ENCODE measurements around the gene NPC2. TPM values are rescaled to one million over a fixed set of nuclear protein-coding genes. Genes with fewer than 3 reads are reported as not detected.
"Not testable (repeated sequence)": the region's sequence is repeated elsewhere in the genome, so short reads cannot be mapped to it uniquely, and the experiment has no call there.

Gene NPC2
- total and polyA plus RNA-seq, 2 donors: 99.8 to 288 TPM

DNA sequence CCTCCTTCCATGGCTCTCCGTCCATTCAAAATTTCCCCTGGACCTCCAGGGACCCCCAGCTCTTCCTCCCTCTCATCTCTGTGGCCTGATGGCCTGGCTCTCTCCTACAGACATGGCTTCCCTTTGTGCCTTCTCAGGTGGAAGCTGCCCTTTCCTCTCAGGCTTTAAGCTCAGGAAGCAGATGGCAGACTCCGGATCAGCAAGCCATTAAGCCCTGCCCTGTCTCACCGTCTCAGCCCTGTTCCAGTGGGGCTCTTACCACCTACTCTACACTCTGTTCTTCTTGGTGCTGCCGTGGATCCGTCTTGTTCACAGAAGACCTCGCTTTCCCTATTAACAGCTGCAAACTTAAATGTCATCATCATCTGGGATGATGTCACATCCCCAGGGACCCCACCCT lies 33.1 kb downstream of the NPC2 start:
- DNase-seq (ENCODE audit: extremely low spot score): no peak
- Histone ChIP-seq H3K36me3 (ENCODE audit: insufficient read depth) (no peaks in the 10 kb centered on the region), H3K4me1 (ENCODE audit: insufficient read depth) (no peaks in the 10 kb centered on the region), H3K27ac (ENCODE audit: low read depth) (no peak overlapping the region), H3K4me3 (ENCODE audit: low read depth, low read length) (no peak overlapping the region)
- WGBS: 80% methylated on average over 6 of the region's 6 CpGs

DNA sequence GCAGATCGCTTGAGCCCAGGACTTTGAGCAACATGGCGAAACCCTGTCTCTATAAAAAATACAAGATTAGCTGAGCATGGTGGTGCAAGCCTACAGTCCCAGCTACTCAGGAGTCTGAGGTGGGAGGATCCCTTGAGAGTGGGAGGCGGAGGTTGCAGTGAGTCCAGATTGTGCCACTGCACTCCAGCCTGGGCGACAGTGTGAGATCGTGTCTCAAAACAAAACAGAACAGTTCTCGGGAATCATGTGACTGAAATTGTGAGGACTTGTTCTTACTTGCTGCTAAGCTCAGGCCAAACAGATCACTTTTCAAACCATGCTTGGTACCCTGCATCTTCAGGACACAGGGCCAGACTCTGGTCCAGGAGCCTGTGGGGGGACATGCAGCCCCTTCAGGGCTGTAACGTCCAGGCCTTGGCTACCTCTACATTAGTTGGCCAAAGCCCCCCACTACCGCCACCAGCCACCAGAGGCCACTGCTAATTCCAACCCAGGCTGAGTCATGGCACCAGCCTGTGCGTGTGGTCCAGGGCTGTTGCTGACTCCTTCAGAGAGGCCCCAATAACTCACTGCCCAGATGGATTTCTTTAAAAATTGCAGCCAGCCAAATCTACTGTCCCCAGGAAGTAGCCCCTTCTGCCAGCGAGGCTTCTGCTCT lies 33.7 kb downstream of the NPC2 start:
- no peak for DNase-seq (ENCODE audit: extremely low spot score)

DNA sequence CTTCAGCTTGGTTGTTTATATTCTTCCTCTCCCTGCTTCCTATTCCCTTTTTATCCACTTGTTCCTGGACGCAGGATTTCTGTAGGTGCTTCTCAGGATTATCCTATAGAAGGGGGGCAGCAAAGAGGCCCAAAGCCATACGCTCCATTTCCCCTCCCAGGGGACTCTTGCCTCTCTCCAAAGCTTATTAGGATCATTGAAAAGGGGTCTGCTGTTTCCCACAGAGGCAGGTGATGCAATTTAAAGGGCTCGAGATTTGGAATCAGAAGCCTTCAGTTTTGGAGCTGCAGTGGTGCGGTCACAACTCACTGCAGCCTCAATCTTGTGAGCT lies 35.6 kb downstream of the NPC2 start:
- H3K4me1 ChIP-seq (ENCODE audit: insufficient read depth): no peaks in the 10 kb centered on the region
- 74% methylated on average over 4 of the region's 4 CpGs for WGBS
- no peak for DNase-seq (ENCODE audit: extremely low spot score)
- H3K4me3 ChIP-seq (ENCODE audit: low read depth, low read length): no peak overlapping the region
- no peaks in the 10 kb centered on the region for H3K36me3 ChIP-seq (ENCODE audit: insufficient read depth)
- no peak overlapping the region for H3K27ac ChIP-seq (ENCODE audit: low read depth)

More for the DNA sequence above, 33.7 kb downstream of the NPC2 start:
- no peaks in the 10 kb centered on the region for H3K36me3 ChIP-seq (ENCODE audit: insufficient read depth)
- no peaks in the 10 kb centered on the region for H3K4me1 ChIP-seq (ENCODE audit: insufficient read depth)
- no peak overlapping the region for H3K27ac ChIP-seq (ENCODE audit: low read depth)
- 67% methylated on average over 10 of the region's 10 CpGs for WGBS
- no peak overlapping the region for H3K4me3 ChIP-seq (ENCODE audit: low read depth, low read length)

- no peak overlapping the region for H3K4me3 ChIP-seq (ENCODE audit: low read depth, low read length)
- H3K36me3 ChIP-seq (ENCODE audit: insufficient read depth): no peaks in the 10 kb centered on the region
- 67% methylated on average over 17 of the region's 17 CpGs for WGBS
- no peaks in the 10 kb centered on the region for H3K4me1 ChIP-seq (ENCODE audit: insufficient read depth)
- no peak overlapping the region for H3K27ac ChIP-seq (ENCODE audit: low read depth)
- DNase-seq (ENCODE audit: extremely low spot score): no peak
Observed at GRCh38 chr14:74456684-74457564, 36.2 kb downstream of the NPC2 start.

DNA sequence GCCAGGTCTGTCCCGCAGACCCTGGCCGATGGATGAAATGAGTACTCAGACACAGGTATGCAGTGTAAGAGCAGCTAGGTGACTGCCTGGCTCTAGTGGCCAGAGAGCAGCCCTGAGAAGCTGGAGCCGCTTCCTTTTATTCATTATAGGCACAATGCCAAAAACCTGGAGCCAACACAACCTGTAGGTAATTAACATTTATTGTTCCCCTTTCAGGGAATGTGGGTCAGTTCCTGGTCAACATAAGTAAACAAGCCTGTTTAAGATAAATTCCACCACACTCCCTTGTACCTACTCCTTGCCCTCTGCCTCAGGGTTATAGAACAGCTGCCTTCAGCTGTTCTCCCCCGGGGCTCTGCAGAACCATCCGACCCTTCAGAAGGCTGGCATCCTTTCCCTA lies 38.7 kb downstream of the NPC2 start:
- 74% methylated on average over 5 of the region's 5 CpGs for WGBS
- H3K36me3 ChIP-seq (ENCODE audit: insufficient read depth); H3K27ac ChIP-seq (ENCODE audit: low read depth); H3K4me3 ChIP-seq (ENCODE audit: low read depth, low read length); DNase-seq (ENCODE audit: extremely low spot score); H3K4me1 ChIP-seq (ENCODE audit: insufficient read depth): not testable (repeated sequence)

DNA sequence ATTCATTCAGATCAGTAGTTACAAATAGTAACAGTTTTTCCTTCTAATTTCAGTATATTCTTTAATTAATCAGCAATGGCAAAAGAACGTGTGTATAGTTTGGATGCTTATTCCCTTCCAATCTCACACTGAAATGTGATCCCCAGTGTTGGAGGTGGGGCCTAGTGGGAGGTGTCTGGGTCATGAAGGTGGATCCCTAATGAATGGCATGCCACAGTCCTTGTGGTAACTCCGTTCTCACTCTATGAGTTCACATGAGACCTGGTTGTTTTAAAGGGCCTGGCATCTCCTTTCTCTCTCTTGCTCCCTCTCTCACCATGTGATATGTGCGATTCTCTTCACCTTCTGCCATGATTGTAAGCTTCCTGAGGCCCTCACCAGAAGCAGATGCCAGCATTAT lies 48.2 kb downstream of the NPC2 start:
- 12% methylated on average over 3 of the region's 3 CpGs for WGBS

DNA sequence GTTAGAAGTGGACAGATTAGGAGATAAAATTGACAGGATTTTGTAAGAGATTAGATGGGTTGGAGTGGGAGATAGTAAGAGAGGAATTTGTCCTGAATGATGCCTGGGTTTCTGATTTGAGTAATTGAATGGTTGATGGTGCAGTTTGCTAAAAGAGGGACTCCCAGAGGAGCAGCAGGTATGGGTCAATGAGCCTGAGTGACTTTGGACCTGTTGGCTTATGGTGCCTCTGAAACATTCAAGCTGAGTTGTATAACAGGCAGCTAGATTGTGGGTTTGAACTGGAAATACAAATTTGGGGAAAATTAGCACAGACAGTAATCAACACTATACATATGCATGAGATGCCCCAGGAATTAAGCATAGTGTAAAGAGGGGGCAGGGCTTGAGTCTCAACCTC lies 50.3 kb downstream of the NPC2 start:
- no peak for DNase-seq (ENCODE audit: extremely low spot score)
- no peaks in the 10 kb centered on the region for H3K36me3 ChIP-seq (ENCODE audit: insufficient read depth)
- no peak overlapping the region for H3K4me3 ChIP-seq (ENCODE audit: low read depth, low read length)
- H3K4me1 ChIP-seq (ENCODE audit: insufficient read depth): no peaks in the 10 kb centered on the region
- no peak overlapping the region for H3K27ac ChIP-seq (ENCODE audit: low read depth)

More for the DNA sequence above, 48.2 kb downstream of the NPC2 start:
- Histone ChIP-seq H3K4me1 (ENCODE audit: insufficient read depth) (no peaks in the 10 kb centered on the region), H3K36me3 (ENCODE audit: insufficient read depth) (no peaks in the 10 kb centered on the region), H3K4me3 (ENCODE audit: low read depth, low read length) (no peak overlapping the region), H3K27ac (ENCODE audit: low read depth) (no peak overlapping the region)
- no peak for DNase-seq (ENCODE audit: extremely low spot score)

DNA sequence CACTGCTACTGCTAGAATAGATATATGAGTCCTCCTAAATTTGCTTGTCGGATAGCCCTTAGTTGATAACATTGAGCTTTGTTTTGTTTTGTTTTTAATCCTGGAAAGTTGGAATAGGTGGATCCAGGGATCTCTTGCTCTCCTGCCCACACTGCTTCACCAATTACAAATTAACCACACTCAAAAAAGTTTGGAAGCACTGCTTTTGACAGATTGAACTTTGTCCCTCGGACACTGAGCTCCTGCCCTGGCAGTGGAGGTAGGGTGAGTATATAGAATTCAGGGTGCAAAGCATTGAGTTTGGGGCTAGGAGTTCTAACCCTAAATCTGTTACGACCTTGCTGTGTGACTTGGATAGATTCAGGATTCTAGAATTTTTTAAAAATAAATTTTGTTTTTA lies 52.0 kb downstream of the NPC2 start:
- no peaks in the 10 kb centered on the region for H3K36me3 ChIP-seq (ENCODE audit: insufficient read depth)
- no peak overlapping the region for H3K4me3 ChIP-seq (ENCODE audit: low read depth, low read length)
- DNase-seq (ENCODE audit: extremely low spot score): no peak
- no peak overlapping the region for H3K27ac ChIP-seq (ENCODE audit: low read depth)
- WGBS: 81% methylated on average over 3 of the region's 3 CpGs
- no peaks in the 10 kb centered on the region for H3K4me1 ChIP-seq (ENCODE audit: insufficient read depth)

- no peak overlapping the region for H3K4me3 ChIP-seq (ENCODE audit: low read depth, low read length)
- no peak for DNase-seq (ENCODE audit: extremely low spot score)
- H3K36me3 ChIP-seq (ENCODE audit: insufficient read depth): no peaks in the 10 kb centered on the region
- H3K4me1 ChIP-seq (ENCODE audit: insufficient read depth): no peaks in the 10 kb centered on the region
- 67% methylated on average over 3 of the region's 3 CpGs for WGBS
- H3K27ac ChIP-seq (ENCODE audit: low read depth): no peak overlapping the region
Observed at GRCh38 chr14:74438351-74438915, 54.7 kb downstream of the NPC2 start.

DNA sequence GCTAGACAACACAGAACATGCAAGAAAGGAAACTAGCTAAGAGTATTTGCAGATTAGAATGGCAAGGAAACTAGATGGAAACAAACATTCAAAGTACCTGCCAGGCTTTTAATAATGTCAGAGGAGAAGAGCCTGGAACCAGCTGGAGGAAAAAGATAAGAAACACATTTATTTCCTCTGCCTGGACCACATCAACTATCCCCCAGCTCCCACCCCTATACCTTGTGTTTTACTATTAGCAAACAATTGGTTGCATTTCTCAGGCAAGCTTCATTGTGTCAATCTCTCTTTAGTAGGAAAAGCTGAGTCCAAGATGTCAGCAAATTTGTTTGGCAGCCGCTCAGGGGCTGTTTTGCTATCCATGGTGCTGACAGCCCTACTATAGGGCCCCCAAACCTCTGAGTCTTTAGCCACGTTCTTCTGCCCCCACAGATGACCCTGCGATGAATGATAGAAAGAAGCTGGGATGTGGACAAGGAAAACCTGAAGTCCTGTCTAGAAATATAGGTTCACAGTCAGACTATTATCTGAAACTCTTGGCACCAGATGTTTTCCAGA lies 55.5 kb downstream of the NPC2 start:
- Histone ChIP-seq H3K4me3 (ENCODE audit: low read depth, low read length) (no peak overlapping the region), H3K36me3 (ENCODE audit: insufficient read depth) (no peaks in the 10 kb centered on the region), H3K27ac (ENCODE audit: low read depth) (no peak overlapping the region), H3K4me1 (ENCODE audit: insufficient read depth) (no peaks in the 10 kb centered on the region)
- WGBS: 18% methylated on average over 3 of the region's 3 CpGs
- DNase-seq (ENCODE audit: extremely low spot score): no peak

- Histone ChIP-seq H3K4me1 (ENCODE audit: insufficient read depth) (no peaks in the 10 kb centered on the region), H3K4me3 (ENCODE audit: low read depth, low read length) (no peak overlapping the region), H3K27ac (ENCODE audit: low read depth) (no peak overlapping the region), H3K36me3 (ENCODE audit: insufficient read depth) (no peaks in the 10 kb centered on the region)
- 30% methylated on average over 2 of the region's 2 CpGs for WGBS
- no peak for DNase-seq (ENCODE audit: extremely low spot score)
Observed at GRCh38 chr14:74434294-74434693, 58.8 kb downstream of the NPC2 start.

GRCh38 chr14:74429991-74430390 lies 63.1 kb downstream of the NPC2 start:
- H3K36me3 ChIP-seq (ENCODE audit: insufficient read depth): no peaks in the 10 kb centered on the region
- no peak overlapping the region for H3K27ac ChIP-seq (ENCODE audit: low read depth)
- H3K4me3 ChIP-seq (ENCODE audit: low read depth, low read length): no peak overlapping the region
- DNase-seq (ENCODE audit: extremely low spot score): no peak
- H3K4me1 ChIP-seq (ENCODE audit: insufficient read depth): peaks cover 2% of the 10 kb centered on the region
- 81% methylated on average over 7 of the region's 7 CpGs for WGBS

All from urinary bladder (tissue), 4 donors.